H1 (cell line): ENCODE measurements around the gene OR11H7. TPM values are rescaled to one million over a fixed set of nuclear protein-coding genes. Genes with fewer than 3 reads are reported as not detected.

ENCODE experiments used
- CTCF ChIA-PET: fragments of 300-600 bp; sonication (Branson Sonifier 250); formaldehyde crosslinking; loops from one replicate; lab custom pipeline; 2021; ENCODE audit not compliant: partially characterized antibody; lab: Charles Lee
- POLR2A ChIA-PET: fragments of 300-600 bp; sonication (Branson Sonifier 250); formaldehyde crosslinking; loops from one replicate; lab custom pipeline; 2021; ENCODE audit warnings: inconsistent platforms; ENCODE audit not compliant: partially characterized antibody; lab: Charles Lee
- DNase-seq, 2 experiments: peaks; one replicate each; pipeline versions ENCODE4 v3.0.0 to v3.0.0-alpha.2; 2010 to 2022; ENCODE audit warnings: low spot score in 2 of 2, low read depth in 1 of 2, mixed read lengths in 1 of 2
- FAIRE-seq: peaks from 2 replicates; lab custom pipeline; 2011; peaks lifted over from hg19 to GRCh38; lab: Jason Lieb, UNC
- H2AFZ ChIP-seq: 2 replicates; pipeline ENCODE4 v1.8.1; 2012; ENCODE audit warnings: low read length, inconsistent platforms
- H2AK5ac ChIP-seq: 2 replicates; pipeline ENCODE4 v1.6.1; 2013; ENCODE audit warnings: low read depth, low read length
- H2BK120ac ChIP-seq: replicated peaks from 2 replicates; pipeline ENCODE3; 2013; ENCODE audit warnings: low read depth, low read length, inconsistent platforms
- H2BK12ac ChIP-seq: 2 replicates; pipeline ENCODE4 v1.6.1; 2013; ENCODE audit warnings: low read depth, low read length
- H2BK15ac ChIP-seq: 2 replicates; pipeline ENCODE4 v1.6.1; 2013; ENCODE audit warnings: low read length
- H2BK20ac ChIP-seq: 2 replicates; pipeline ENCODE4 v1.6.1; 2013; ENCODE audit warnings: low read length
- H2BK5ac ChIP-seq: 2 replicates; pipeline ENCODE4 v1.6.1; 2013; ENCODE audit warnings: low read depth, low read length
- H3K14ac ChIP-seq: 2 replicates; pipeline ENCODE4 v1.6.1; 2013; ENCODE audit warnings: inconsistent platforms; ENCODE audit not compliant: insufficient read length
- H3K18ac ChIP-seq: 2 replicates; pipeline ENCODE4 v1.6.1; 2013; ENCODE audit warnings: low read length; ENCODE audit errors: extremely low read depth
- H3K23ac ChIP-seq: 2 replicates; pipeline ENCODE4 v1.6.1; 2013; ENCODE audit warnings: inconsistent platforms; ENCODE audit not compliant: insufficient read length
- H3K23me2 ChIP-seq: 2 replicates; pipeline ENCODE4 v1.6.1; 2013; ENCODE audit warnings: low read depth, low read length
- H3K27ac ChIP-seq: 2 replicates; pipeline ENCODE4 v1.6.1; 2011; ENCODE audit warnings: low read depth, low read length, inconsistent platforms
- H3K27me3 ChIP-seq, 4 experiments: replicated peaks in 1 of 4; 1 replicate in 1 of 4; 2 replicates in 3 of 4; pipeline versions ENCODE4 v1.6.1 to v1.8.1; 2011 to 2013; ENCODE audit warnings: low read length in 3 of 4, mild to moderate bottlenecking in 3 of 4, inconsistent platforms in 2 of 4, mixed read lengths in 2 of 4, moderate library complexity in 1 of 4; ENCODE audit not compliant: control insufficient read depth in 3 of 4, insufficient read depth in 3 of 4; ENCODE audit errors: extremely low read depth in 1 of 4
- H3K36me3 ChIP-seq, 4 experiments: 2 replicates each; pipeline versions ENCODE4 v1.6.1 to v1.8.1; 2011 to 2013; ENCODE audit warnings: mild to moderate bottlenecking in 4 of 4, low read length in 3 of 4, moderate library complexity in 2 of 4, control low read depth in 1 of 4, inconsistent platforms in 1 of 4; ENCODE audit not compliant: insufficient read depth in 4 of 4, control insufficient read depth in 2 of 4
- H3K4ac ChIP-seq: replicated peaks from 2 replicates; pipeline ENCODE3; 2013; ENCODE audit warnings: low read length, low read depth, mixed read lengths, inconsistent platforms; ENCODE audit not compliant: insufficient read length
- H3K4me1 ChIP-seq, 4 experiments: replicated peaks in 1 of 4; 1 replicate in 1 of 4; 2 replicates in 3 of 4; pipeline versions ENCODE4 v1.6.1 to v1.8.1; 2011 to 2013; ENCODE audit warnings: low read length in 3 of 4, inconsistent platforms in 2 of 4, mixed read lengths in 1 of 4; ENCODE audit not compliant: insufficient read depth in 4 of 4, control insufficient read depth in 3 of 4
- H3K4me2 ChIP-seq, 2 experiments: 2 replicates each; pipeline versions ENCODE4 v1.6.1 to v1.8.1; 2011 to 2013; ENCODE audit warnings: low read depth in 2 of 2, low read length in 2 of 2, control low read depth in 1 of 2, inconsistent platforms in 1 of 2, mild to moderate bottlenecking in 1 of 2; ENCODE audit not compliant: insufficient read depth in 1 of 2
- H3K4me3 ChIP-seq, 4 experiments: fragments of 200-600, 300-600 bp in 1 of 4; sonication (generic), shearing (Covaris generic), sonication (Bioruptor Twin) in 1 of 4; 2 replicates each; pipeline versions ENCODE4 v1.5.1 to v1.8.1; 2011 to 2016; ENCODE audit warnings: low read length in 4 of 4, low read depth in 3 of 4, control low read depth in 2 of 4, inconsistent platforms in 2 of 4, mild to moderate bottlenecking in 2 of 4, mixed read lengths in 1 of 4, moderate library complexity in 1 of 4; ENCODE audit not compliant: insufficient read depth in 2 of 4; ENCODE audit errors: extremely low read depth in 1 of 4
- H3K56ac ChIP-seq: replicated peaks from 2 replicates; pipeline ENCODE3; 2013; ENCODE audit warnings: low read depth, mild to moderate bottlenecking, mixed read lengths, low read length, inconsistent platforms; ENCODE audit not compliant: insufficient read length
- H3K79me1 ChIP-seq: 2 replicates; pipeline ENCODE4 v1.6.1; 2013; ENCODE audit warnings: low read depth, low read length, control low read depth
- H3K79me2 ChIP-seq, 2 experiments: 2 replicates each; pipeline versions ENCODE4 v1.6.1 to v1.8.1; 2012 to 2013; ENCODE audit warnings: low read length in 2 of 2, mild to moderate bottlenecking in 2 of 2, inconsistent platforms in 1 of 2; ENCODE audit not compliant: insufficient read depth in 2 of 2, control insufficient read depth in 1 of 2
- H3K9ac ChIP-seq, 4 experiments: replicated peaks in 1 of 4; 1 replicate in 1 of 4; 2 replicates in 3 of 4; pipeline versions ENCODE4 v1.6.1 to v1.8.1; 2011 to 2013; ENCODE audit warnings: low read depth in 3 of 4, low read length in 3 of 4, control low read depth in 2 of 4, mild to moderate bottlenecking in 2 of 4, moderate library complexity in 2 of 4, inconsistent platforms in 1 of 4; ENCODE audit errors: extremely low read depth in 1 of 4
- H3K9me3 ChIP-seq, 2 experiments: 2 replicates each; pipeline versions ENCODE4 v1.6.1 to v1.8.1; 2012 to 2013; ENCODE audit warnings: mild to moderate bottlenecking in 2 of 2, moderate library complexity in 2 of 2, control low read depth in 1 of 2, inconsistent platforms in 1 of 2, low read depth in 1 of 2, low read length in 1 of 2, mixed read lengths in 1 of 2; ENCODE audit not compliant: insufficient read depth in 2 of 2
- H4K20me1 ChIP-seq, 2 experiments: replicated peaks in 1 of 2; 2 replicates each; pipeline versions ENCODE3 to v1.8.1; 2011 to 2013; ENCODE audit warnings: inconsistent platforms in 2 of 2, low read length in 2 of 2, mild to moderate bottlenecking in 1 of 2; ENCODE audit not compliant: insufficient read depth in 2 of 2, control insufficient read depth in 1 of 2
- H4K5ac ChIP-seq: 2 replicates; pipeline ENCODE4 v1.6.1; 2013; ENCODE audit warnings: low read length, low read depth, mixed read lengths, inconsistent platforms; ENCODE audit not compliant: insufficient read length
- H4K8ac ChIP-seq: 2 replicates; pipeline ENCODE4 v1.8.0; 2013; ENCODE audit warnings: mild to moderate bottlenecking, moderate library complexity, low read length, inconsistent platforms; ENCODE audit not compliant: insufficient read depth; ENCODE audit errors: extremely low read depth
- H4K91ac ChIP-seq: replicated peaks from 2 replicates; pipeline ENCODE3; 2013; ENCODE audit warnings: low read length, mixed read lengths, inconsistent platforms; ENCODE audit not compliant: insufficient read length
- BRCA1 ChIP-seq: IDR thresholded peaks from 2 replicates; pipeline ENCODE4 v1.6.1; 2012; ENCODE audit warnings: low read depth, low read length, improper control_type of control experiment
- CBX8 ChIP-seq: fragments of 300-800, 300-1000 bp; sonication (generic); IDR thresholded peaks from 2 replicates; pipeline ENCODE4 v1.7.1; 2016; ENCODE audit warnings: low read depth, low read length, borderline replicate concordance
- CEBPB ChIP-seq: IDR thresholded peaks from 2 replicates; pipeline ENCODE4 v1.6.1; 2012; ENCODE audit warnings: low read depth, low read length
- CHD2 ChIP-seq: IDR thresholded peaks from 2 replicates; pipeline ENCODE4 v1.6.1; 2012; ENCODE audit warnings: low read length, improper control_type of control experiment
- CTBP2 ChIP-seq: IDR thresholded peaks from 2 replicates; pipeline ENCODE4 v1.7.0; 2011; ENCODE audit warnings: borderline replicate concordance, mild to moderate bottlenecking, moderate library complexity, mixed read lengths, low read length; ENCODE audit not compliant: insufficient read depth, insufficient read length
- EGR1 ChIP-seq: IDR thresholded peaks from 2 replicates; pipeline ENCODE4 v1.6.1; 2011; ENCODE audit warnings: low read depth, low read length, borderline replicate concordance
- GABPA ChIP-seq: IDR thresholded peaks from 2 replicates; pipeline ENCODE4 v1.6.1; 2011; ENCODE audit warnings: mild to moderate bottlenecking, low read length, moderate library complexity, borderline replicate concordance; ENCODE audit not compliant: insufficient read depth
- HDAC2 ChIP-seq, 2 experiments: fragments of 300-600 bp in 1 of 2; sonication (generic) in 1 of 2; IDR thresholded peaks; 2 replicates each; pipeline ENCODE4 v1.6.1; 2011 to 2012; ENCODE audit warnings: low read depth in 2 of 2, low read length in 2 of 2, mild to moderate bottlenecking in 2 of 2, moderate library complexity in 2 of 2, borderline replicate concordance in 1 of 2, inconsistent platforms in 1 of 2
- HDAC6 ChIP-seq: IDR thresholded peaks from one replicate; pipeline ENCODE4 v1.7.1; 2012; ENCODE audit warnings: low read depth, mild to moderate bottlenecking, inconsistent platforms, low read length, moderate library complexity
- KDM4A ChIP-seq: IDR thresholded peaks from one replicate; pipeline ENCODE4 v1.7.1; 2012; ENCODE audit warnings: low read depth, mild to moderate bottlenecking, moderate library complexity, low read length, inconsistent platforms; ENCODE audit not compliant: severe bottlenecking
- NANOG ChIP-seq: IDR thresholded peaks from 2 replicates; pipeline ENCODE4 v1.6.1; 2011; ENCODE audit warnings: low read length, low read depth, mild to moderate bottlenecking, inconsistent platforms; ENCODE audit not compliant: insufficient read depth, poor library complexity, severe bottlenecking
- RFX5 ChIP-seq: IDR thresholded peaks from 2 replicates; pipeline ENCODE4 v1.6.1; 2011; ENCODE audit warnings: low read depth, low read length, improper control_type of control experiment, borderline replicate concordance
- RXRA ChIP-seq: IDR thresholded peaks from 2 replicates; pipeline ENCODE4 v1.6.1; 2011; ENCODE audit warnings: low read depth, mild to moderate bottlenecking, low read length, moderate library complexity; ENCODE audit not compliant: insufficient read depth
- SP2 ChIP-seq: IDR thresholded peaks from 2 replicates; pipeline ENCODE4 v1.6.1; 2012; ENCODE audit warnings: mild to moderate bottlenecking, low read length, inconsistent platforms
- WGBS, 2 experiments: shearing (Covaris generic) in 1 of 2; methylation state at CpG; one replicate each; pipeline versions ENCODE4 v1.1.6 to v1.1.7; 2013 to 2015; ENCODE audit warnings: low lambda C conversion rate in 2 of 2, mixed read lengths in 2 of 2, inconsistent platforms in 1 of 2, low coverage in 1 of 2, missing lambda C conversion rate in 1 of 2; ENCODE audit not compliant: insufficient replicate concordance in 2 of 2, insufficient coverage in 1 of 2, insufficient read length in 1 of 2; ENCODE audit errors: extremely low coverage in 1 of 2, missing lambda C conversion rate in 1 of 2; 5-methylcytosine and 5-hydroxymethylcytosine counted together
- polyA plus RNA-seq, 7 experiments: library from polyadenylated mRNA; depleted of rRNA in 3 of 7; stranded (reverse) in 5 of 7; unstranded in 2 of 7; fragments of >200 nt in 5 of 7; fragments of 200-250 nt in 2 of 7; gene quantifications; 1 replicate in 5 of 7; 2 replicates in 1 of 7; 4 replicates in 1 of 7; pipeline versions ENCODE4 v1.2.1 to v1.2.3, GENCODE V29; 2011 to 2013; ENCODE audit warnings: missing spikeins in 2 of 7, mixed read lengths in 2 of 7
- total RNA-seq: library from RNA; stranded (reverse); fragmentation: NEBNext Ultra II Directional; extraction: Animal tissue kit (Norgen Biotek cat#: 25700); gene quantifications from 2 replicates; pipeline ENCODE4 v1.2.1, GENCODE V29; 2021

The OR11H7 gene
- total and polyA plus RNA-seq, 2 of the 8 experiments (the other 6 are each of a cell fraction or from before 2014, with no cell fraction given) = not detected

GRCh38 chr14:20191396-20191795 is 37.4 kb upstream of the OR11H7 start:
- Histone ChIP-seq H3K79me1 (no peaks in the 10 kb centered on the region), H3K27ac (no peak overlapping the region), H4K20me1 (no peaks in the 10 kb centered on the region), H4K8ac (no peak overlapping the region), H2BK5ac (no peak overlapping the region), H4K91ac (no peak overlapping the region), H3K79me2 (no peaks in the 10 kb centered on the region), H2BK20ac (no peak overlapping the region), H3K14ac (no peak overlapping the region), H2AFZ (no peak overlapping the region), H3K23me2 (no peaks in the 10 kb centered on the region), H3K4me1 (no peaks in the 10 kb centered on the region), H2BK120ac (no peak overlapping the region), H3K27me3 (no peaks in the 10 kb centered on the region), H3K4ac (no peak overlapping the region), H4K5ac (no peak overlapping the region), H3K4me2 (no peak overlapping the region), H3K9ac (no peak overlapping the region), H3K23ac (no peak overlapping the region), H2AK5ac (no peak overlapping the region), H3K9me3 (peaks cover 58 to 76% of the 10 kb centered on the region in 2 experiments), H3K56ac (no peak overlapping the region), H3K36me3 (no peaks in the 10 kb centered on the region), H2BK12ac (no peak overlapping the region), H3K18ac (no peak overlapping the region), H3K4me3 (no peak overlapping the region), H2BK15ac (no peak overlapping the region)
- no peak for DNase-seq
- ChIA-PET POLR2A (no interaction called here), CTCF (no interaction called here)
- 79% methylated on average over 3 of the region's 3 CpGs; no CpG with 5 or more reads in 1 of the 2 experiments for WGBS, 2 experiments
- FAIRE-seq = no peak
- TF ChIP-seq NANOG (no peak), HDAC2 (IDR thresholded peaks at IDR 0.05; ENCODE audit: borderline replicate concordance in 1 of 2, low read depth in 2 of 2, low read length in 2 of 2) (no peak), RXRA (no peak), EGR1 (no peak), CEBPB (no peak), HDAC6 (no peak), CTBP2 (no peak), CHD2 (no peak), KDM4A (no peak), CBX8 (no peak), BRCA1 (no peak), SP2 (no peak), RFX5 (no peak), GABPA (no peak)
